Stomach (tissue), 4 donors: ENCODE measurements around the gene RANBP10.

Experiments
- POLR2A ChIP-seq, 4 donors: fragments of 450-650 bp; IDR thresholded peaks; one replicate each; pipeline ENCODE4 v1.6.1; 2016; ENCODE audit warnings: antibody characterized with exemption in 4 of 4, control low read depth in 2 of 4, mild to moderate bottlenecking in 1 of 4, moderate library complexity in 1 of 4
- POLR2AphosphoS5 ChIP-seq, 3 donors: sonication (generic); formaldehyde crosslinking; IDR thresholded peaks; one replicate each; pipeline ENCODE4 v1.6.1; 2016; ENCODE audit warnings: antibody characterized with exemption in 3 of 3

GRCh38 chr16:67752641-67753040 lies 53.7 kb downstream of the RANBP10 start:
- TF ChIP-seq POLR2AphosphoS5 (IDR thresholded peaks at IDR 0.05) (no peak), POLR2A (IDR thresholded peaks at IDR 0.05) (no peak)
